Panc1 (cell line): ENCODE results near the gene CHDH. TPM values are rescaled to one million over a fixed set of nuclear protein-coding genes. Genes with fewer than 3 reads are reported as not detected.

Experiments used
- ATAC-seq: fragments of 200-7000 bp; cut with Tn5 transposase; 2 replicates; pipeline ENCODE4 v1.9.1; 2020; ENCODE audit warnings: mild to moderate bottlenecking, moderate library complexity
- BruUV-seq: library from RNA; stranded (reverse); fragments of 400-500 nt; replicated peaks from 2 replicates; lab custom pipeline; 2021; lab: Mats Ljungman, UMichigan
- CTCF ChIA-PET: fragments of 300-600 bp; sonication (Branson Sonifier 250); formaldehyde crosslinking; loops from one replicate; lab custom pipeline; 2022; ENCODE audit warnings: antibody characterized with exemption; lab: Charles Lee
- POLR2A ChIA-PET: fragments of 300-600 bp; sonication (Branson Sonifier 250); formaldehyde crosslinking; loops from one replicate; lab custom pipeline; 2022; ENCODE audit warnings: antibody characterized with exemption; lab: Charles Lee
- DNase-seq: peaks from one replicate; pipeline ENCODE4 v3.0.0-alpha.2; 2010; ENCODE audit warnings: low read depth, low spot score
- H3K27ac ChIP-seq: 2 replicates; pipeline ENCODE4 v1.5.1; 2011; ENCODE audit warnings: mild to moderate bottlenecking, low read length, inconsistent platforms
- H3K27me3 ChIP-seq: fragments of 200-500 bp; sonication (Bioruptor generic); 2 replicates; pipeline ENCODE4 v1.6.0; 2014; ENCODE audit warnings: low read length, inconsistent platforms; ENCODE audit not compliant: control insufficient read depth, insufficient read depth
- H3K36me3 ChIP-seq: fragments of 200-500 bp; sonication (Bioruptor generic); 2 replicates; pipeline ENCODE4 v1.5.1; 2014; ENCODE audit warnings: inconsistent platforms, mild to moderate bottlenecking, low read length, moderate library complexity; ENCODE audit not compliant: control insufficient read depth, insufficient read depth
- H3K4me1 ChIP-seq: 2 replicates; pipeline ENCODE4 v1.5.1; 2011; ENCODE audit warnings: inconsistent platforms, mild to moderate bottlenecking, low read length, moderate library complexity; ENCODE audit not compliant: control insufficient read depth, insufficient read depth
- H3K4me3 ChIP-seq, 2 experiments: 2 replicates each; pipeline ENCODE4 v1.5.1; 2011 to 2012; ENCODE audit warnings: low read depth in 2 of 2, low read length in 2 of 2, mild to moderate bottlenecking in 2 of 2, inconsistent platforms in 1 of 2, moderate library complexity in 1 of 2
- H3K9me3 ChIP-seq: fragments of 200-500 bp; sonication (Bioruptor generic); 2 replicates; pipeline ENCODE4 v1.5.1; 2014; ENCODE audit warnings: low read depth, mild to moderate bottlenecking, inconsistent platforms, low read length, moderate library complexity; ENCODE audit not compliant: control insufficient read depth, insufficient read depth
- POLR2AphosphoS5 ChIP-seq: IDR thresholded peaks from 2 replicates; pipeline ENCODE4 v1.6.1; 2012; ENCODE audit warnings: mild to moderate bottlenecking, low read depth, low read length, moderate library complexity
- SIN3A ChIP-seq: IDR thresholded peaks from 2 replicates; pipeline ENCODE4 v1.6.1; 2012; ENCODE audit warnings: low read depth, mild to moderate bottlenecking, low read length, moderate library complexity, borderline replicate concordance; ENCODE audit not compliant: insufficient read depth
- TCF7L2 ChIP-seq: IDR thresholded peaks from 2 replicates; pipeline ENCODE4 v1.6.1; 2011; ENCODE audit warnings: mild to moderate bottlenecking, low read depth, low read length, inconsistent platforms
- in situ Hi-C: cut with HindIII; loops from 2 replicates; pipeline ENCODE4 v1.10.0; 2016; ENCODE audit warnings: low sequenced_read_pairs, low pct_unique_long_range_greater_than_20kb
- intact Hi-C: fragments of 100-400 bp; cut with micrococcal nuclease; formaldehyde crosslinking; loops from one replicate; pipeline ENCODE4 v1.10.0; 2022; ENCODE audit not compliant: unreplicated experiment
- total RNA-seq: library from RNA; stranded (reverse); gene quantifications from one replicate; pipeline ENCODE4 v1.2.1, GENCODE V29; 2021; ENCODE audit not compliant: unreplicated experiment
- TF ChIP-seq, protein P1 (sequence below), 2 experiments: IDR thresholded peaks; 2 replicates each; pipeline ENCODE4 v1.6.1; 2011 to 2012; ENCODE audit warnings: low read depth in 2 of 2, control low read depth in 1 of 2, low read length in 1 of 2, mild to moderate bottlenecking in 1 of 2, moderate library complexity in 1 of 2; ENCODE audit not compliant: insufficient read depth in 1 of 2
- TF ChIP-seq, protein P2 (sequence below): fragments of 450-650 bp; IDR thresholded peaks from 2 replicates; pipeline ENCODE4 v1.5.1; 2017; ENCODE audit warnings: mild to moderate bottlenecking

The CHDH gene
- total RNA-seq, 1 experiment from 2014 or later, result 24.1 TPM

DNA sequence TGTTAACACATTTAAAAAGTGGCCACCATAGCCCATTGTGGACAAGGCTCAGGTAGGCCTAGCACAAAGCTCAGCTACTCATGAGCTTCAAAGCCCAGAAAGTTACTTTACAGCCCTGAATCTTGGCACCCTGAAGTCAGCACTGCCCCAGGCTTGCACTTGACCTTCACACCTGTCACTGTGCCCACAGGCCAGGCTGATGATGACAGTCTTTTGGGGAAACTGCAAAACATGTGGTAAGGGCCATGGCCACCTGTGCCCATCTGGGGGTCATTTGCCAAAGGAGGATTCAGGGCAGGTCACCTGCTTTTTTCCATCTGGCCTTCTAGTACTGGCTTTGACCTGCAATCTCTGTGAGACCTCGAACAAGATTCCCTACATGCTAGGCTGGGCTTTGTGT is 11.0 kb downstream of the CHDH start:
- Histone ChIP-seq H3K4me1 (no peaks in the 10 kb centered on the region), H3K36me3 (no peaks in the 10 kb centered on the region), H3K4me3 (no peak overlapping the region), H3K9me3 (no peaks in the 10 kb centered on the region), H3K27ac (no peak overlapping the region), H3K27me3 (no peaks in the 10 kb centered on the region)
- CTCF ChIA-PET, result no interaction called here
- POLR2A ChIA-PET, result no interaction called here
- TF ChIP-seq POLR2AphosphoS5 (no peak), SIN3A (no peak), TCF7L2 (no peak)
- TF ChIP-seq, protein P1, sequence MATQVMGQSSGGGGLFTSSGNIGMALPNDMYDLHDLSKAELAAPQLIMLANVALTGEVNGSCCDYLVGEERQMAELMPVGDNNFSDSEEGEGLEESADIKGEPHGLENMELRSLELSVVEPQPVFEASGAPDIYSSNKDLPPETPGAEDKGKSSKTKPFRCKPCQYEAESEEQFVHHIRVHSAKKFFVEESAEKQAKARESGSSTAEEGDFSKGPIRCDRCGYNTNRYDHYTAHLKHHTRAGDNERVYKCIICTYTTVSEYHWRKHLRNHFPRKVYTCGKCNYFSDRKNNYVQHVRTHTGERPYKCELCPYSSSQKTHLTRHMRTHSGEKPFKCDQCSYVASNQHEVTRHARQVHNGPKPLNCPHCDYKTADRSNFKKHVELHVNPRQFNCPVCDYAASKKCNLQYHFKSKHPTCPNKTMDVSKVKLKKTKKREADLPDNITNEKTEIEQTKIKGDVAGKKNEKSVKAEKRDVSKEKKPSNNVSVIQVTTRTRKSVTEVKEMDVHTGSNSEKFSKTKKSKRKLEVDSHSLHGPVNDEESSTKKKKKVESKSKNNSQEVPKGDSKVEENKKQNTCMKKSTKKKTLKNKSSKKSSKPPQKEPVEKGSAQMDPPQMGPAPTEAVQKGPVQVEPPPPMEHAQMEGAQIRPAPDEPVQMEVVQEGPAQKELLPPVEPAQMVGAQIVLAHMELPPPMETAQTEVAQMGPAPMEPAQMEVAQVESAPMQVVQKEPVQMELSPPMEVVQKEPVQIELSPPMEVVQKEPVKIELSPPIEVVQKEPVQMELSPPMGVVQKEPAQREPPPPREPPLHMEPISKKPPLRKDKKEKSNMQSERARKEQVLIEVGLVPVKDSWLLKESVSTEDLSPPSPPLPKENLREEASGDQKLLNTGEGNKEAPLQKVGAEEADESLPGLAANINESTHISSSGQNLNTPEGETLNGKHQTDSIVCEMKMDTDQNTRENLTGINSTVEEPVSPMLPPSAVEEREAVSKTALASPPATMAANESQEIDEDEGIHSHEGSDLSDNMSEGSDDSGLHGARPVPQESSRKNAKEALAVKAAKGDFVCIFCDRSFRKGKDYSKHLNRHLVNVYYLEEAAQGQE (IDR thresholded peaks at IDR 0.05; ENCODE audit: insufficient read depth in 1 of 2, low read depth in 2 of 2, low read length in 1 of 2), result no peak
- TF ChIP-seq, protein P2, sequence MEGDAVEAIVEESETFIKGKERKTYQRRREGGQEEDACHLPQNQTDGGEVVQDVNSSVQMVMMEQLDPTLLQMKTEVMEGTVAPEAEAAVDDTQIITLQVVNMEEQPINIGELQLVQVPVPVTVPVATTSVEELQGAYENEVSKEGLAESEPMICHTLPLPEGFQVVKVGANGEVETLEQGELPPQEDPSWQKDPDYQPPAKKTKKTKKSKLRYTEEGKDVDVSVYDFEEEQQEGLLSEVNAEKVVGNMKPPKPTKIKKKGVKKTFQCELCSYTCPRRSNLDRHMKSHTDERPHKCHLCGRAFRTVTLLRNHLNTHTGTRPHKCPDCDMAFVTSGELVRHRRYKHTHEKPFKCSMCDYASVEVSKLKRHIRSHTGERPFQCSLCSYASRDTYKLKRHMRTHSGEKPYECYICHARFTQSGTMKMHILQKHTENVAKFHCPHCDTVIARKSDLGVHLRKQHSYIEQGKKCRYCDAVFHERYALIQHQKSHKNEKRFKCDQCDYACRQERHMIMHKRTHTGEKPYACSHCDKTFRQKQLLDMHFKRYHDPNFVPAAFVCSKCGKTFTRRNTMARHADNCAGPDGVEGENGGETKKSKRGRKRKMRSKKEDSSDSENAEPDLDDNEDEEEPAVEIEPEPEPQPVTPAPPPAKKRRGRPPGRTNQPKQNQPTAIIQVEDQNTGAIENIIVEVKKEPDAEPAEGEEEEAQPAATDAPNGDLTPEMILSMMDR, result no peak
- intact Hi-C loops (no loop called here), in situ Hi-C loops (no loop called here)
- DNase-seq (no peak), ATAC-seq (no peak)
- BruUV-seq, result no TSS peak

DNA sequence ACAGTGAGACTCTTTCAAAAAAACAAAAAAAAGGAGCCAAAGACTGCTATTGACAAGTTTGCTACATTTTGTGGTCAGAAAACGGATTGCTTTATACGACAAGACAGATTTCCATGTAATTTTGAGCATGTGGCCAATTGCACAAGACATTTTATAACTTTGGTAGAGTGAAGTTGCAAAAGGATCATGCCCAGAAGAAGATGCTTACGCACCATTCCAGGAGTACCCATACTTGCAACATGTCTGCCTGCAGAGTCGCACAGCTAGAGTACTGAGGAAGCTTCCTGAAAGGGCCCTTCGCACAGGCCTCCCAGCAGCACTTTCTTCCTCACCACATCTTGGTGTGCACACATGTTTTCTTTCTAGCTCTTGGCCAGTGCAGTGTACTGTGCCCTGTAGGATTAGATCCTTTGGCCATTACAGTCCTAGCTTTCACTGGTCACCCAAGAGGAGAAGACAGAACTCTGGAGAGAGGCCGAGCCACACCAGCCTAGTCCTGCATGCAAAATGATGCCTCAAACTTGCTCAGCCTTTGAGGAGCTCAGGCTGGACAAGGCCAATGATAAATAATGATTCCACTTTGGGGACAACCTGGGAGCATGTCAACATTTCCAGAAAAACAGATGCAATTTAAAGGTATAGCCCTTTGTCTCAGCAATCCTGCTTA is 11.7 kb downstream of the CHDH start:
- TF ChIP-seq POLR2AphosphoS5, result no peak
- no peak for TF ChIP-seq SIN3A
- no peak for TF ChIP-seq TCF7L2
- TF ChIP-seq, protein P1 (IDR thresholded peaks at IDR 0.05; ENCODE audit: insufficient read depth in 1 of 2, low read depth in 2 of 2, low read length in 1 of 2), result no peak
- TF ChIP-seq, protein P2, result no peak
- intact Hi-C loops, result no loop called here
- H3K4me3 ChIP-seq, result no peak overlapping the region
- no peaks in the 10 kb centered on the region for H3K9me3 ChIP-seq
- no peaks in the 10 kb centered on the region for H3K36me3 ChIP-seq
- ATAC-seq (no peak), DNase-seq (no peak)
- H3K27ac ChIP-seq, result no peak overlapping the region
- ChIA-PET POLR2A (interaction anchor here (0.5 kb wide), 1 partner anchor 192 kb away, joined by 3 read pairs; no protein-coding TSS in a partner anchor), CTCF (no interaction called here)
- no peaks in the 10 kb centered on the region for H3K4me1 ChIP-seq
- no TSS peak for BruUV-seq
- H3K27me3 ChIP-seq, result no peaks in the 10 kb centered on the region
- in situ Hi-C loops, result no loop called here
